ENCODE data around the gene WDFY3. TPM values are rescaled to one million over a fixed set of nuclear protein-coding genes. Genes with fewer than 3 reads are reported as not detected.

Gene WDFY3
- total RNA-seq, 1 donor from 2014 or later, result 0.75 TPM

DNA sequence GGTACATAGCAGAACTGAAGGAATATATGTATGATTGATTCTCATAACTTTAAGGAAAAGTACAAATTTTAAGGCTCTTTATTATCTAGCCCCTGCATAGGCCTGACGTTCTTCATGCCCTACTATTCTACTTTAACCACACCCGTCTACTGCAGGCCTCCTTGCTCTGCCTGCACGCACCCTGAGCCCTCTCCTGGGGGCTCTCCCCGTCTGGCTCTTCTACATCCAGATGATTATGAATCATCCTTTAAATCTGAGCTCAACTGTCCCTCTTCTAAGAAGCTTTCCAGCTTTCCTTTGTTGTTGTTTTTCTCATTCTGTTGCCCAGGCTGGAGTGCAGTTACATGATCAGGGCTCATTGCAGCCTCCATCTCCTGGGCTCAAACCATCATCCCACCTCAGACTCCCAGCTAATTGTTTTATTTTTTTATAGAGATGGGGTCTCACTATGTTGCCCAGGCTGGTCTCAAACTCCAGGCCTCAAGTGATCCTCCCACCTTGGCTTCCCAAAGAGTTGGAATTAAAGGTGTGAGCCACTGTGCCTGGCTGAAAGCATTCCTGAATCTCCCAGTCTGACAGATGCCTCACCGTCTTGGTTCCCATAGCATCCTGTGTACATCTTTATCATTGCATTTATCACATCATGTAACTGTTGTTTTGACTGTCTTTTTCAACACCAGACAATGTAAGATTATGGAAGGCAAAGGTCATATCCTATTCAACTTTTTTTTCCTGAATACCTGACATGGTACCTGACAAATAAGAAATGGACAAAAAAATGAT lies 89.2 kb downstream of the WDFY3 start:
- intact Hi-C loops (cut with micrococcal nuclease), result no loop called here
- Mint-ChIP-seq H3K9me3 (no peaks in the 10 kb centered on the region), H3K36me3 (ENCODE audit: low read depth) (no peaks in the 10 kb centered on the region), H3K27me3 (no peaks in the 10 kb centered on the region), H3K27ac (no peak overlapping the region), H3K4me1 (no peaks in the 10 kb centered on the region), H3K4me3 (no peak overlapping the region)
- DNase-seq, result no peak

DNA sequence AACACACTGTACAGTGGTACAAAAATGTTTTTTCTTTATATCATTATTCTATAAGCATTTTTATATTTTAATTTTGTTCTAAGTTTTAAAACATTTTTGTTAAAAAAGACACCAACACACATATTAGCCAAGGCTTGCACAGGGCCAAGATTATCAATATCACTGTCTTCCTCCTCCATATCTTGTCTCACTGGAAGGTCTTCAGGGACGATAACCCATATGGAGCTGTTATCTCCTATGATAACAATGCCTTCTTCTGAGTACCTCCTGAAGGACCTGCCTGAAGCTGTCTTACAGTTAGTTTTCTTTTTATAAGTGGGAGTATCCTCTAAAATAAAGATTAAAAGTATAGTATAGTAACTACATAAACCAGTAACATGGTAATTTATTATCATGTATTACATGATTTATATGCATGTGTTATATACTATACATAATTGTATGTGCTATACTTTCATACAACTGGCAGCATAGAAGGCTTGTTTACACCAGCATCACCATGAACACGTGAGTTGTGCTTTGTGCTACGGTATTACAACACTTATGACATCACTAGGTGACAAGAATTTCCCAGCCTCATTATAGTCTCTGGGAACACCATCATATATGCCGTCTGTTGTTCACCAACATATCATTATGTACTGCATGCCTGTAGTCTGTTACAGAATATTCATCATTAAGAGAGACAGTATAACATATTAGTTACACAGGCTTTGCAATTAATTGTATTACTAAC lies 90.7 kb downstream of the WDFY3 start:
- no peak overlapping the region for H3K27ac Mint-ChIP-seq
- H3K27me3 Mint-ChIP-seq, result no peaks in the 10 kb centered on the region
- no peaks in the 10 kb centered on the region for H3K36me3 Mint-ChIP-seq (ENCODE audit: low read depth)
- H3K4me1 Mint-ChIP-seq, result no peaks in the 10 kb centered on the region
- DNase-seq, result no peak
- intact Hi-C loops (cut with micrococcal nuclease), result no loop called here
- H3K4me3 Mint-ChIP-seq, result no peak overlapping the region
- no peaks in the 10 kb centered on the region for H3K9me3 Mint-ChIP-seq

DNA sequence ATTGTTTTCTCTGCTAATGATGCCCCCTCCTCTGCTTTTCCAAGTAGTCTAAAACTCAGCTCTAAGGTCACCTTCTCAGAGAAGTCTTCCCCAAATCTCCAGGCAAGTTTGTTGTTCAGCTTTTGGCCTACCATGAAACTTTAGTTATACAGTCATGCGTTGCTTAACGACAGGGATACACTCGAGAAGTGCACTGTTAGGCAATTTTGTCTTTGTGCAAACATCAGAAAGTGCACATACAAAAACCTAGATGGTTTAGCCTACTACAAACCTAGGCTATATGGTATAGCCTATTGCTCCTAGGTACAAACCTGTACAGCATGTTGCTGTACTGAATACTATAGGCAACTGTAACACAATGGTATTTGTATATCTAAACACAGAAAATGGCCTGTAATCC lies 91.9 kb downstream of the WDFY3 start:
- intact Hi-C loops (cut with micrococcal nuclease), result no loop called here
- H3K27ac Mint-ChIP-seq, result no peak overlapping the region
- no peak for DNase-seq
- H3K36me3 Mint-ChIP-seq (ENCODE audit: low read depth), result no peaks in the 10 kb centered on the region
- no peaks in the 10 kb centered on the region for H3K27me3 Mint-ChIP-seq
- no peak overlapping the region for H3K4me3 Mint-ChIP-seq
- H3K4me1 Mint-ChIP-seq, result no peaks in the 10 kb centered on the region
- no peaks in the 10 kb centered on the region for H3K9me3 Mint-ChIP-seq

DNA sequence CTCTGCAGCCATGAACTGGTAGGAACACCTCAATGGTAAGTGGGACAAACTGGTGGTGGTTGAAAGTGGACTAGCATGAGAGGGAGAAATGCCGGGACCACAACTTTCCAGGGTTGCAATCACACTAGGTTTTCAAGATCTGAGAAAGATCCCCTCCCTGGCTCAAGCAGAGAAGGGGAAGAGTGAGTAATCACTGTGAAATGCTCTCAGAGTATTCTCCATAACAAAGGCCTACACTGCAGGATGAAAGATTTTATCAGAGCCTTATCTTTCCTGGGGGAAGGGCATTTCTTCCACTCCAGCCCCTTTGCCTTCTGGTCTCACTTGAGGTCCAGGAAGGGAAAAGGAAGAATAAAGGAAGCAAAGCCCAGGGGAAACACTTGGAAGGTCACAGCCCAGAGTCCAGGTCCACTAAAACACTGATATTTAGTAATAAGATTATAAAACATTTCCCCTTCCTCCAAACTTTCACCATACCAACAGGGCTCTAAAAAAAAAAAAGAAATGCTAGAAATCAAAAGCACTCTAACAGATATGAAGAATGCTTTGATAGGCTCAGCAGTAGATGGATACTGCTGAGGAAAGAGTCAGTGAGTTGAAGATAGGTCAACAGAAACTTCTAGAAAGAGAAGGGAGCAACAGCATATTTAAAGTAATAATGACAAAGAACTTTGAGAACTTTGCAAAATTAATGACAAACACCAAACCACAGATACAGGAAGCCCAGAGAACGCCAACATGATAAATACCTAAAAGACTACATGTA lies 95.9 kb downstream of the WDFY3 start:
- H3K9me3 Mint-ChIP-seq, result no peaks in the 10 kb centered on the region
- no peaks in the 10 kb centered on the region for H3K27me3 Mint-ChIP-seq
- intact Hi-C loops (cut with micrococcal nuclease), result no loop called here
- no peaks in the 10 kb centered on the region for H3K36me3 Mint-ChIP-seq (ENCODE audit: low read depth)
- no peak overlapping the region for H3K27ac Mint-ChIP-seq
- no peaks in the 10 kb centered on the region for H3K4me1 Mint-ChIP-seq
- H3K4me3 Mint-ChIP-seq, result no peak overlapping the region
- DNase-seq, result no peak

DNA sequence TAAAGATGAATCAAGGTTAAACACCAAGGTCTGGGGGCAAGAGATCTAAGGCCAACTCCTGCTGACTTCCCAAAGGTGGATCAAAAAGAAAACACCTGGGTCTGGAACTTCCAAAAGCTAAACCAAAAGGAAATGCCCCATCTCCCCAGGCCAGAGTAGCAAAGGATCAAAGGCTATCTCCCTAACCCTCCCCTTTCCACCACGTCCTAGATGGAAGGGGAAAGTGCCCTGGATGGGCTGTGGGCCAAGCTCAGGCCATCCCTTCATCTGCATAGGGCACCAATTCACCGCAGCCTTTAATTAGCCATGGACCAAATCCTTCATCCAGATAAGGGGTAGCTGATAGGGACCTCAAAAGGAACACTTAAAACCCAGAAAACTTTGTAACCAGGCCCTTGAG lies 100.2 kb downstream of the WDFY3 start:
- Mint-ChIP-seq H3K4me1 (no peaks in the 10 kb centered on the region), H3K27ac (no peak overlapping the region), H3K36me3 (ENCODE audit: low read depth) (no peaks in the 10 kb centered on the region), H3K9me3 (no peaks in the 10 kb centered on the region), H3K27me3 (no peaks in the 10 kb centered on the region), H3K4me3 (no peak overlapping the region)
- intact Hi-C loops (cut with micrococcal nuclease), result no loop called here
- no peak for DNase-seq

DNA sequence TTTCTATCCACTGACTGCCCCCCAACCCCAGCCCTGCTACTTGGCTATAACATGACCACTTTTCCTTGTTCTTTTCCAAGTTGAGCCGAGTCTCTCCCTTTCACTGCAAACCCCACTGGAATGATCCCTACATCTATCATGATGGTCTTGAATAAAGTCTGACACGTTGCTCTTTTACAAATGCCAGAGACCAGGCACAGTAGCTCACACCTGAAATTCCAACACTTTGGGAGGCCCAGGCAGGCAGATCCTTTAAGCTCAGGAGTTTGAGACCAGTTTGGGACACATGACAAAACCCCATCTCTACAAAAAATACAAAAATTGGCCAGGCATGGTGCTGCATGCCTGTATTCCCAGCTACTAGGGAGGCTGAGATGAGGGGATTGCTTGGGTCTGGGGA lies 100.9 kb downstream of the WDFY3 start:
- no peak overlapping the region for H3K27ac Mint-ChIP-seq
- no peaks in the 10 kb centered on the region for H3K27me3 Mint-ChIP-seq
- intact Hi-C loops (cut with micrococcal nuclease), result no loop called here
- no peak overlapping the region for H3K4me3 Mint-ChIP-seq
- no peaks in the 10 kb centered on the region for H3K9me3 Mint-ChIP-seq
- H3K4me1 Mint-ChIP-seq, result no peaks in the 10 kb centered on the region
- no peak for DNase-seq
- no peaks in the 10 kb centered on the region for H3K36me3 Mint-ChIP-seq (ENCODE audit: low read depth)

DNA sequence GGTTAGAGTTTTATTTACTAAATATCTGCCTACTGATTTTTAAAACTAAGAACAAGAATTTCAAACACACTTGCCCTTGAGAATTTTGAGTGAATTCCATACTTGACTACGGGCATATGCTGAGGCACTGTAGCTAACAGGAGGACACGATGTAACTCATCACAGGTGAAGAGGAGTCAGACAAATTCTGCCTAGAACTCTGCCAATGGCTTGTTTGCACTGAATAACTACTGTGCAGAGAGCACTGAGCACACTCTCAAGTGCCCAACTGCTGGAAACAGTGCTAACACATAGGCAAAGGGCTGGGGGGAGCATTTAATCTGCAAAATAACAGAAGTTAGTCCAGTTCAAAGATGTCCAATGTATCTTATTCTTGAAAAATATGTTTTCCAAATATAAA lies 104.4 kb downstream of the WDFY3 start:
- Mint-ChIP-seq H3K27ac (no peak overlapping the region), H3K4me3 (no peak overlapping the region), H3K9me3 (no peaks in the 10 kb centered on the region), H3K36me3 (ENCODE audit: low read depth) (no peaks in the 10 kb centered on the region), H3K4me1 (no peaks in the 10 kb centered on the region), H3K27me3 (no peaks in the 10 kb centered on the region)
- DNase-seq, result no peak
- intact Hi-C loops (cut with micrococcal nuclease), result no loop called here

DNA sequence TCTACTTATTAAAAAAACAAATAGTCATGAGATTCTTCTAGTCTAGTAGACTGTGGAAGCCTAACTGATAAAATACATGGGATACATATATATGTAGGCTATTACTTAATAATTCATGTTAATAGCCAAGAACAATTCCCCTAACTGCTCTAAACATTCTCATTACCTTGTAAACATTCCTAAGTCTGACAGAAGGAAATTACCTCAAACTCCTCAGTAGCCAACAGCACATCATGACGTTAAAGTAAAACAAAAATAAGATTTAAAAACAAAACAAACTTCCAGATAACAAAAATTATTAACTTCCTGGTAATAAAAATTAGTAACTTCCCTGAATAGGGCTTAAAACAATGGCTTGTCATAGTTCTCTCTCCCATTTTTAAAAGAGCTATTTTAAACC lies 109.2 kb downstream of the WDFY3 start:
- intact Hi-C loops (cut with micrococcal nuclease), result no loop called here
- Mint-ChIP-seq H3K27me3 (no peaks in the 10 kb centered on the region), H3K9me3 (no peaks in the 10 kb centered on the region), H3K36me3 (ENCODE audit: low read depth) (no peaks in the 10 kb centered on the region), H3K4me3 (no peak overlapping the region), H3K4me1 (no peaks in the 10 kb centered on the region), H3K27ac (no peak overlapping the region)
- no peak for DNase-seq

DNA sequence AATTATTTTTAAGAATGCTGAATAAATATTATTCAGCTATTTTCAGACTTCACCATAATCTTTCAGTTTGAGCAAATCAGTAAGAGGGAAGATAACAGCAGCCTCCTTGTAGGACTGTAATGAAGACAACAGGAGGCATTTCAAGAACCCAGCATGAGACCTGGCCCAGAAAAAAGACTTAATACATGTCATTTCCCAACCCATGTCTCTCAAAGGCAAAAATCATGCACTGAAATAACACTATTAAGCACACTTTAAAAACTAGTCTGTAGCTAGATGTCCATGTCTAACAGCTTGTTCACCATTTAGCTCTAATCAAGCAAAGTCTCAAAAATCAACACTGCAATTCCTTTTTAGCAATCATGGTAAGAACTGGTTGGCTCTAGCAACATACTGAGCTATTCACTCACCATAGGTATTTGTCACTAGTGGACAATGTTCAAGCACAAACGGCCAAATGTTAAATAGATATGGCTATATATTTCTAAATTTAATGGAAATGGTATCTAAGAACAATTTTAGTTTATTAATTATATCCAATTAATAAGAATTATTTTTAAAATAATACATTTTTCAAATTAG lies 109.9 kb downstream of the WDFY3 start:
- H3K4me3 Mint-ChIP-seq, result no peak overlapping the region

DNA sequence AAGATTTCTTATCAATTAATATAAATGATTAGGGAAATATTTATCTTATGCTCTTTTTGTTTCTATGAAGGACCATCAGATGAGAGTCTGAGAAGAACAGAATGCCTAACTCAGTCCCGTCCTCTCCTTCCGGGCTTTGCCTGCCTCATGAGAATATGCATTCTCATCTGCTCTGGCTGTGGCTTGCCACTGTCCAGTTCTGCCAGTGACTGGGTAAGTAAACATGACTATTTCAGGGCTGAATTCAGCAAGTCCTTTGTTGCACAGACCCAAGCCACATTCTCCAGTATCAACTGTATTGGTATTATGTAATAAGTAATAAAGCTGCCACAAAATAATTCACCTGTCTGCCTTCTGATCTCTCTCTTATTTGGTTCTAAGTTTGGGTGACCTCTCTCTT lies 110.7 kb downstream of the WDFY3 start:
- Mint-ChIP-seq H3K4me1 (no peaks in the 10 kb centered on the region), H3K4me3 (no peak overlapping the region), H3K27ac (no peak overlapping the region), H3K27me3 (no peaks in the 10 kb centered on the region), H3K36me3 (ENCODE audit: low read depth) (no peaks in the 10 kb centered on the region), H3K9me3 (no peaks in the 10 kb centered on the region)
- DNase-seq, result no peak
- intact Hi-C loops (cut with micrococcal nuclease), result no loop called here

More for the DNA sequence above, 109.9 kb downstream of the WDFY3 start:
- Mint-ChIP-seq H3K27me3 (no peaks in the 10 kb centered on the region), H3K36me3 (ENCODE audit: low read depth) (no peaks in the 10 kb centered on the region), H3K9me3 (no peaks in the 10 kb centered on the region), H3K4me1 (no peaks in the 10 kb centered on the region), H3K27ac (no peak overlapping the region)
- intact Hi-C loops (cut with micrococcal nuclease), result no loop called here
- DNase-seq, result no peak

DNA sequence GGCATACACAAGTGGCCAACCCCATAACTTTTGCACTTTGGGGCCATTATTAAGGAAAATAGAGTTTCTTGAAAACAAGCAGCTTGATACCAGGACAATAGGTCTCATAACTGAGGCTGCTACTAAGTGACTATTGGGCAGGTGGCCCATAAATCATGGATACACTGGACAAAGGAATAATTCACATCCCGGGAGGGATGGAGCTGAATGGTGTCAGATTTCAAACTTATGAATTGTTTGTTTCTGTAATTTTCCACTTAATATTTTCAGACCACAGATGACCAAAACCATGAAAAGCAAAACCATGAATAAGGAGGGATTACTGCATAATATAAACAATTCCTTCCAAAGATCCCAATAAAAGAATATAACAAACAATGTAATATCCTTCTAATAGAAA lies 114.4 kb downstream of the WDFY3 start:
- no peak overlapping the region for H3K4me3 Mint-ChIP-seq
- no peaks in the 10 kb centered on the region for H3K4me1 Mint-ChIP-seq
- intact Hi-C loops (cut with micrococcal nuclease), result no loop called here
- no peaks in the 10 kb centered on the region for H3K36me3 Mint-ChIP-seq (ENCODE audit: low read depth)
- H3K27me3 Mint-ChIP-seq, result no peaks in the 10 kb centered on the region
- H3K27ac Mint-ChIP-seq, result no peak overlapping the region
- no peak for DNase-seq
- H3K9me3 Mint-ChIP-seq, result no peaks in the 10 kb centered on the region

DNA sequence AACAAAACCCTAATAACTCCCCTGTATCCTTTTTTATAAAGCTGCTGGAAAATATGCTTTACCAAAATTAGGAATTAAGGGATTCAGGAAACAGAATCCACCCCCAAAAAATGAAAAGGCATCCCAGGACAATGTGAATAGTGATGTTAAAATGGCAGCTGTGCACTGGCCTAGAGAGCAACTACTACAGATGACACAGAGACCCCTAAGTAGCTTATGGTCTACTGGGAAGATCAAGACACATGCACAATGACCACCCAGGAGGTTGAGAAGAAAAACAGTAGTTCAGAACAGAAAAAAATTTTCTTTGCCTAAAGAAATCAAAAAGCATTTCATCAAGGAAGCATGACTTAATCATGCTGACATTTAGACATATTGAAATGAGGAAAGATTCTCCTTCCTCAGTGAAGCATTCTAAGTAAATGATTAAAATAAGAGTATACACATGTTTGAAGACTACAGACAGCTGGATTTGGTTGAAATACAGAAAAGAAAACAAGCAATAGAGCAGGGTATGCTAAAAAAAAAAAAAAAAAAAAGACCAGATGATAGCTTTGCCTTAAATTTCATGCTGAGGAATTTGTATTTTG lies 117.3 kb downstream of the WDFY3 start:
- no peaks in the 10 kb centered on the region for H3K9me3 Mint-ChIP-seq
- no peak for DNase-seq
- no peaks in the 10 kb centered on the region for H3K36me3 Mint-ChIP-seq (ENCODE audit: low read depth)
- no peaks in the 10 kb centered on the region for H3K27me3 Mint-ChIP-seq
- H3K27ac Mint-ChIP-seq, result no peak overlapping the region
- intact Hi-C loops (cut with micrococcal nuclease), result no loop called here
- H3K4me3 Mint-ChIP-seq, result no peak overlapping the region
- no peaks in the 10 kb centered on the region for H3K4me1 Mint-ChIP-seq

DNA sequence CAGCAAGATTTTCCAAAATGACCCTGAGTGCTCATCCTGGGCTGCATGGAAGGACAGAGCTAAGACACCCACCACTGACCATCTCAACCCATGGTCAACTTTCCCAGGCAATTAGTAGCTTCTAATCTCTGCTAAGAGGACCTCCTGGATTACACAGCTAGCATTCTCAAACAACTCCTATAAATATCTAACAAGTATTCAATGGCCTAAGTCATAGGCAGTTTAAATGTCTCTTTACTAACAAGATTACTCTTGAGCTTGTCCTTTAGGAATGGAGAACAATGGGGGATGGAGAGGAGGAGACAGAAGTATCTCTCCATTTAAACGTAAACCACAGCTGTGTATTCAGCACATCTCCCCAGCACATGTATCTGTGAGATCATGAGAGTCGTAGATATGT lies 118.1 kb downstream of the WDFY3 start:
- Mint-ChIP-seq H3K4me3 (no peak overlapping the region), H3K4me1 (no peaks in the 10 kb centered on the region), H3K27ac (no peak overlapping the region), H3K9me3 (no peaks in the 10 kb centered on the region), H3K27me3 (no peaks in the 10 kb centered on the region), H3K36me3 (ENCODE audit: low read depth) (no peaks in the 10 kb centered on the region)
- DNase-seq, result no peak
- intact Hi-C loops (cut with micrococcal nuclease), result no loop called here

DNA sequence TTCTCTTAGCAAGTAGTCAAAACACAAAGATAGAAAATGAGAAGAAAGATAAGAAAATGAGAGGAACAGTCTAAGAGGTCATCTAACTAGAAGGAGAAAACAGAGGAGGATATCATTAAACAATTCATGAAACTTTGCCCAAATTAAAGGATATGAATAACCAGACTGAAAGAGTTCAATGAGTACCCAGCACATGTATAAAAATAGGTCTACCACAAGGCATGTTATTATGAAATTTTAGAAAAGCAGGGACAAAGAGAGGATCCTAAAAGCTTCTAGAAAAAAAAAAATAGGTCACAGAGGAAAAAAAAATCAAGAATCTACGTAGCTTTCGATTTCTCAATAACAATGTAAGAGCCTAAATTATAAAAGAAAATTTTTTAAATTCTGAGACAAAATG lies 118.5 kb downstream of the WDFY3 start:
- Mint-ChIP-seq H3K27me3 (no peaks in the 10 kb centered on the region), H3K9me3 (no peaks in the 10 kb centered on the region), H3K4me3 (no peak overlapping the region), H3K36me3 (ENCODE audit: low read depth) (no peaks in the 10 kb centered on the region), H3K4me1 (no peaks in the 10 kb centered on the region), H3K27ac (no peak overlapping the region)
- intact Hi-C loops (cut with micrococcal nuclease), result no loop called here
- DNase-seq, result no peak

Measured in activated CD4-positive, alpha-beta T cell treated with anti-CD3 and anti-CD28 coated beads, Interleukin-2, amount 10 ng/mL, durations not matched to agents 24 days and 14 days (primary cell).